Measurements from ENCODE around the gene DCLK1.

The DCLK1 gene

DNA sequence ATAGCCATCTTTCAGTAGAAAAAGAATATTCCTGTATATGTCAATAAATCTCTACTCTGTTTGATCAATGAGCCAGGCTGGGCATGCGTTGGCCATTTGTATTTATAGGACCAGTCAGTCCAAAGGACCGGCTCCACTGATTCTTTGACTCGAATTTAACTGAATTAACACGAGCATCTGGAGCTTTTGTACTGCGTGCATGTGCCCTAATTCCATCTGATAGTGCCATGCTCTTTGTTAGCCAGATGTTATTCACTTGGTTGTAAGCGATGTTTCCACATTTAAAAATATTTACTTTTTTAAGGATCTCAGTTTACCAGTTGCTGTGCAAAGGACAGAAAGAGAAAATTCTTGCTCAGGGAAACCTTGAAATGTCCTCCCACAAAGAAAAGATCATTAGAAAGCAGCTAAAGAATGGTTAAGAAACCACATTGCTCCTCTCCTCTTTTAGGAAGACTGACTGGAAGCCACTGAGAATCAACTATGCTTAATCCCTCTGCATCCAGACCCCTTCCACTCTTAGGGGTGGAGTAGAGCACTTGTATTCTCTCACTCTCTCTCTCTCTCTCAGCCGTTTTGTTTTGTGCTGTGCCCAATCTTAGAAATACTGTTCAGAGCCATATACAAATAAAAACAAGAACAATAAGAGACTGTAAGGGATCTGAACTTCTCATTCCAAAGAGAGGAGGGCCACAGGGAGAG lies 165.8 kb downstream of the DCLK1 start:
- Histone ChIP-seq H3K56ac (ENCODE audit: low read length) (no peak overlapping the region), H2AK5ac (ENCODE audit: low read length) (no peak overlapping the region), H3K23ac (ENCODE audit: low read length) (no peak overlapping the region), H2BK120ac (ENCODE audit: low read depth, low read length) (no peak overlapping the region), H3K4me3 (ENCODE audit: low read length) (no peak overlapping the region), H3K36me3 (ENCODE audit: control insufficient read depth, insufficient read depth, low read length) (no peaks in the 10 kb centered on the region), H3K18ac (ENCODE audit: low read length) (no peak overlapping the region), H4K8ac (ENCODE audit: low read depth, low read length) (no peak overlapping the region), H3K4me2 (ENCODE audit: low read length) (no peak overlapping the region), H4K5ac (ENCODE audit: low read length) (no peak overlapping the region), H3K9ac (ENCODE audit: low read length) (no peak overlapping the region), H3K79me2 (ENCODE audit: control insufficient read depth, insufficient read depth, low read length) (no peaks in the 10 kb centered on the region), H3K4me1 (ENCODE audit: control insufficient read depth, low read depth, low read length) (no peaks in the 10 kb centered on the region), H2BK15ac (replicated peaks; ENCODE audit: low read depth) (no peak overlapping the region), H3K27me3 (ENCODE audit: insufficient read depth, low read length, poor library complexity) (no peaks in the 10 kb centered on the region), H3K27ac (ENCODE audit: low read depth, low read length) (no peak overlapping the region), H3K79me1 (ENCODE audit: low read length) (no peaks in the 10 kb centered on the region), H2BK5ac (ENCODE audit: low read length) (no peak overlapping the region), H3K4ac (ENCODE audit: low read depth, low read length) (no peak overlapping the region)
- no peak for DNase-seq
- no CpG with 5 or more reads among the region's 7 CpGs for WGBS (ENCODE audit: extremely low coverage, insufficient coverage, low lambda C conversion rate)

DNA sequence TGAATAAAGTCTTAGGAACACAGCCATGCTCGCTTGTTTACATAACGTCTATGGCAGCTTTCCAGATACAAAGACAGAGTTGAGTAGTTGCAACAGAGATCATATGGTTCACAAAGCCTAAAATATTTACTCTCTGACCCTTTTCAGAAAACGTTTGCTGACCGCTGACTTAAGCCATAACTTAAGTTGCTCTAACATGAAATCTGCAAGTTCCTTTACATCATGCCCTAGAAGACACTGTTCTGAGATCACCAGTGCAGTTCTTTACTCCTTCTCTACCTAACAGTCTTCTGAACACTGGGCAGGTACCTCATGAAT lies 166.4 kb downstream of the DCLK1 start:
- Histone ChIP-seq H3K79me2 (ENCODE audit: control insufficient read depth, insufficient read depth, low read length) (no peaks in the 10 kb centered on the region), H4K5ac (ENCODE audit: low read length) (no peak overlapping the region), H3K4ac (ENCODE audit: low read depth, low read length) (no peak overlapping the region), H4K8ac (ENCODE audit: low read depth, low read length) (no peak overlapping the region), H3K27me3 (ENCODE audit: insufficient read depth, low read length, poor library complexity) (no peaks in the 10 kb centered on the region), H3K18ac (ENCODE audit: low read length) (no peak overlapping the region), H3K4me3 (ENCODE audit: low read length) (no peak overlapping the region), H2BK120ac (ENCODE audit: low read depth, low read length) (no peak overlapping the region), H2BK15ac (replicated peaks; ENCODE audit: low read depth) (no peak overlapping the region), H3K79me1 (ENCODE audit: low read length) (no peaks in the 10 kb centered on the region), H3K9ac (ENCODE audit: low read length) (no peak overlapping the region), H3K56ac (ENCODE audit: low read length) (no peak overlapping the region), H3K27ac (ENCODE audit: low read depth, low read length) (no peak overlapping the region), H3K23ac (ENCODE audit: low read length) (no peak overlapping the region), H3K4me1 (ENCODE audit: control insufficient read depth, low read depth, low read length) (no peaks in the 10 kb centered on the region), H2AK5ac (ENCODE audit: low read length) (no peak overlapping the region), H2BK5ac (ENCODE audit: low read length) (no peak overlapping the region), H3K36me3 (ENCODE audit: control insufficient read depth, insufficient read depth, low read length) (no peaks in the 10 kb centered on the region), H3K4me2 (ENCODE audit: low read length) (no peak overlapping the region)
- no peak for DNase-seq
- WGBS (ENCODE audit: extremely low coverage, insufficient coverage, low lambda C conversion rate), result no CpG with 5 or more reads among the region's 4 CpGs

DNA sequence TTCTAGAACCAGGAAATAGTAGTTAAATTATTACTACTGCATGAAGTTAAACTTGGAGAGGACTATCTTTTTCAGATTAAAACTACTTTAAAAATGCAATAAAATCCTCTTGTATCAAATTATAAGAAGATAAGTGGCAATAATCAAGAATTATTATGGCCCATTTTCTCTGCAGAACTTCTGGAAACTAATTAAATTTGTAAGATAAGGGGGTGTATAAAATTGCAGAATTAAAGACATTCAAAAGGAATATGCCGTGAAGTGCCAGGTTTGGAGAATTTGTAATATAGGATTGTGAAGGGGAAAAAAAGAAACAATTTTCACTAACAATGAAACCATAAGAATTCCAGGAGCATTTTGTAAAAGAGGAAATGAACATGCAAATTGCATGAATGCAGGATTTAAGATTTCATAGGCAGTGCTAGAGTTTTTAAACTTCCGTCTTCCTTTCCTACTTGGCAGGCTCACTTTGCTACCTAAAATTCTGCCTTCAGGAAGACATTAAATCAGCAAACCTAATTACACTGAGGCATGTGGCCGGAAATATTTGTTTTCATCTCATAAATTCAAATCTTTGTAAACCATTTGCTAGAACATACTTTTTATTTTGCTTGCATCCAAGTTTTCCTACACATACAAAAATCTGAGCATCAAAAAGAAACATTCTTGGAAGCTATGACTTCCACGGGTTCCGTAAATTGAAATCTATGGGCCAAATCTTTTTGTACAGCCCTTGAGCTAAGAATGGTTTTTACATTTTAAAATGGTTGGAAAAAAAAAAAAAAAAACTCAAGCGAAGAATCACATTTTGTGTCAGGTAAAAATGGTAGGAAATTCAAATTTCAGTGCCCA lies 166.9 kb downstream of the DCLK1 start:
- 100% methylated on average over 1 of the region's 6 CpGs for WGBS (ENCODE audit: extremely low coverage, insufficient coverage, low lambda C conversion rate)
- H3K18ac ChIP-seq (ENCODE audit: low read length), result no peak overlapping the region
- no peaks in the 10 kb centered on the region for H3K4me1 ChIP-seq (ENCODE audit: control insufficient read depth, low read depth, low read length)
- H2BK15ac ChIP-seq (replicated peaks; ENCODE audit: low read depth), result no peak overlapping the region
- no peak overlapping the region for H2AK5ac ChIP-seq (ENCODE audit: low read length)
- no peak overlapping the region for H4K5ac ChIP-seq (ENCODE audit: low read length)
- H3K79me2 ChIP-seq (ENCODE audit: control insufficient read depth, insufficient read depth, low read length), result no peaks in the 10 kb centered on the region
- no peak overlapping the region for H3K23ac ChIP-seq (ENCODE audit: low read length)
- H2BK120ac ChIP-seq (ENCODE audit: low read depth, low read length), result no peak overlapping the region
- no peak overlapping the region for H3K4ac ChIP-seq (ENCODE audit: low read depth, low read length)
- no peaks in the 10 kb centered on the region for H3K36me3 ChIP-seq (ENCODE audit: control insufficient read depth, insufficient read depth, low read length)
- no peak overlapping the region for H3K9ac ChIP-seq (ENCODE audit: low read length)
- H3K56ac ChIP-seq (ENCODE audit: low read length), result no peak overlapping the region
- no peaks in the 10 kb centered on the region for H3K79me1 ChIP-seq (ENCODE audit: low read length)
- no peak overlapping the region for H2BK5ac ChIP-seq (ENCODE audit: low read length)
- H3K27me3 ChIP-seq (ENCODE audit: insufficient read depth, low read length, poor library complexity), result no peaks in the 10 kb centered on the region
- H4K8ac ChIP-seq (ENCODE audit: low read depth, low read length), result no peak overlapping the region
- no peak overlapping the region for H3K4me2 ChIP-seq (ENCODE audit: low read length)
- no peak overlapping the region for H3K4me3 ChIP-seq (ENCODE audit: low read length)
- no peak for DNase-seq
- H3K27ac ChIP-seq (ENCODE audit: low read depth, low read length), result no peak overlapping the region

DNA sequence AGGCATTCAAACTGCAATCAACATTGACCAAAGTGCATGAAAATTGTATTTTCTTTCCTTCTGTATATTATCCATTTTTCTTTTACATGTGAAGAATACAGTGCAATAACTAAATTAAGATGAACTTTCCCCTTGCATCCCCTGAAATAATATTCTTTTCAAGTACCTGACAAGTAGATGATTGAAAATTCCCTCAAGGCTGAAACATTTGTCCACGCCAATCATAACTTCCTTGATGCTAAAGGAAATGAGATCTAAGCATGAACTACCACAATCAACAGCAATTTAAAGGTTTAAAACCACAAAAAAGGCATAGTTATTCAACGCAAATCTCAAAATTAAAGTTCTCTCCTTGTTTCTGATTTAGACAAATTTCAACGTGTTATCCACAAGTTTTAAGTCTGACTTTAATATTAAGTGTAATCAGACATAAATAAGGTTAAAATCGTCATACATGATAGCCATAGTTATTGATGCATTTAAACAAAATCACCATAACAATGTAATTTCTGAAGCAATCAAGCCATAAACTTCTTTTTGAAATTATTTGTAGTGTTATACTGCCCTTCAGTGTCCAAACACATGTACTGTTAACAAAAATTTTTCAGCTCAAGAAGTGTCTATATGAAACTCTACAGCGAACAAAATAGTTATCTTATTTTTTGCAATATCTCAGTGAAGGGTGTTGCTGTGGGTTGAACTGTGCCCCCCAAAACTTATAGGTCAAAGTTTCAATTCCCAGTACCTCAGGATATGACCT lies 169.5 kb downstream of the DCLK1 start:
- no peak overlapping the region for H3K56ac ChIP-seq (ENCODE audit: low read length)
- H3K4me2 ChIP-seq (ENCODE audit: low read length), result no peak overlapping the region
- H2AK5ac ChIP-seq (ENCODE audit: low read length), result no peak overlapping the region
- H3K23ac ChIP-seq (ENCODE audit: low read length), result no peak overlapping the region
- no peak overlapping the region for H3K4me3 ChIP-seq (ENCODE audit: low read length)
- no peaks in the 10 kb centered on the region for H3K4me1 ChIP-seq (ENCODE audit: control insufficient read depth, low read depth, low read length)
- no peak overlapping the region for H2BK15ac ChIP-seq (replicated peaks; ENCODE audit: low read depth)
- H3K36me3 ChIP-seq (ENCODE audit: control insufficient read depth, insufficient read depth, low read length), result no peaks in the 10 kb centered on the region
- H2BK5ac ChIP-seq (ENCODE audit: low read length), result no peak overlapping the region
- no CpG with 5 or more reads among the region's 5 CpGs for WGBS (ENCODE audit: extremely low coverage, insufficient coverage, low lambda C conversion rate)
- H3K18ac ChIP-seq (ENCODE audit: low read length), result no peak overlapping the region
- H3K79me1 ChIP-seq (ENCODE audit: low read length), result no peaks in the 10 kb centered on the region
- H3K79me2 ChIP-seq (ENCODE audit: control insufficient read depth, insufficient read depth, low read length), result no peaks in the 10 kb centered on the region
- H4K8ac ChIP-seq (ENCODE audit: low read depth, low read length), result no peak overlapping the region
- H3K9ac ChIP-seq (ENCODE audit: low read length), result no peak overlapping the region
- no peak overlapping the region for H2BK120ac ChIP-seq (ENCODE audit: low read depth, low read length)
- no peak overlapping the region for H3K4ac ChIP-seq (ENCODE audit: low read depth, low read length)
- H3K27me3 ChIP-seq (ENCODE audit: insufficient read depth, low read length, poor library complexity), result no peaks in the 10 kb centered on the region
- H3K27ac ChIP-seq (ENCODE audit: low read depth, low read length), result no peak overlapping the region
- no peak for DNase-seq
- H4K5ac ChIP-seq (ENCODE audit: low read length), result no peak overlapping the region

DNA sequence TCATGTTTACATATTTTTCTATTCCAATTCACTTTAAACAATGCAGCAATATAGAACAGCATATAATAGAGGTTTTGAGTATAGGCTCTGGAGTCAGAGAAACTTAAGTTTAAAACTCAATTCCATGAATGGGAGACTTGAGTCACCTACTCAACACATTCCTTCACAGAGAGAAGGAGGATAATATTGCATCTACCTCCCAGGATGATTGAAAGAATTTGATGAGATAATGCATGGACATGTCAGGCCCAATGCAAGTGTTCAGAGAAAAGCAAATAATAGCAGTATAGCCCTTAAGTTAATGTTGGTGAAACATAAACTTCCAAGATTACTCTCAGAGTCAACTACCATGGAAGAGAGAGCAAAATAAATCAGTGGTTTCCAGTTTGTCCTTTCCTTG lies 170.2 kb downstream of the DCLK1 start:
- no peak overlapping the region for H3K27ac ChIP-seq (ENCODE audit: low read depth, low read length)

More for the DNA sequence above, 170.2 kb downstream of the DCLK1 start:
- Histone ChIP-seq H4K5ac (ENCODE audit: low read length) (no peak overlapping the region), H3K4me2 (ENCODE audit: low read length) (no peak overlapping the region), H3K4me3 (ENCODE audit: low read length) (no peak overlapping the region), H3K36me3 (ENCODE audit: control insufficient read depth, insufficient read depth, low read length) (no peaks in the 10 kb centered on the region), H3K79me2 (ENCODE audit: control insufficient read depth, insufficient read depth, low read length) (no peaks in the 10 kb centered on the region), H3K56ac (ENCODE audit: low read length) (no peak overlapping the region), H4K8ac (ENCODE audit: low read depth, low read length) (no peak overlapping the region), H2BK15ac (replicated peaks; ENCODE audit: low read depth) (no peak overlapping the region), H3K27me3 (ENCODE audit: insufficient read depth, low read length, poor library complexity) (no peaks in the 10 kb centered on the region), H3K4me1 (ENCODE audit: control insufficient read depth, low read depth, low read length) (no peaks in the 10 kb centered on the region), H3K79me1 (ENCODE audit: low read length) (no peaks in the 10 kb centered on the region), H2BK5ac (ENCODE audit: low read length) (no peak overlapping the region), H3K18ac (ENCODE audit: low read length) (no peak overlapping the region), H3K23ac (ENCODE audit: low read length) (no peak overlapping the region), H2AK5ac (ENCODE audit: low read length) (no peak overlapping the region), H3K4ac (ENCODE audit: low read depth, low read length) (no peak overlapping the region), H3K9ac (ENCODE audit: low read length) (no peak overlapping the region), H2BK120ac (ENCODE audit: low read depth, low read length) (no peak overlapping the region)
- DNase-seq, result no peak

Measured in mesendoderm (in vitro differentiated cells).